ENCODE measurements around the gene SCO2.

Gene SCO2

DNA sequence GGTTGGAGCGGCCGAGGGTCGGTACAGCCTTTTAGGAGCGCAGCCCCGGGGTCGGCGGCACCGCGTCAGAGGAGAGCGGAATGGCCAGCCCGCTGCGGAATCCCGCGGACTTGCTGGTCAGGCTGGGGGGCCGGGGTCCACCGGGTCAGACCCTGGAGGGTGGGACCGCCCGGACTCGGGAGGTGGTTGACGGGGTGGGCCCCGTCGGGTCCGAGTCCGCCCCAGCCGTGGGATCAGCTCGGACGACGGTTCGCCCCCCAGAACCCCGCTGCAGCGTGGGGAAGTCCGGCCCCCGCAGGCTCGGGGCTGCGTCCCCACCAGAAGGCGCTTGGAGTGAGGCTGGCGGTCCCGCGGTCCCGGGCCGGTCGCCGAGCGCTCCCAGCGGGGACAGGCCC lies 44.4 kb downstream of the SCO2 start:
- TF ChIP-seq, protein P1, sequence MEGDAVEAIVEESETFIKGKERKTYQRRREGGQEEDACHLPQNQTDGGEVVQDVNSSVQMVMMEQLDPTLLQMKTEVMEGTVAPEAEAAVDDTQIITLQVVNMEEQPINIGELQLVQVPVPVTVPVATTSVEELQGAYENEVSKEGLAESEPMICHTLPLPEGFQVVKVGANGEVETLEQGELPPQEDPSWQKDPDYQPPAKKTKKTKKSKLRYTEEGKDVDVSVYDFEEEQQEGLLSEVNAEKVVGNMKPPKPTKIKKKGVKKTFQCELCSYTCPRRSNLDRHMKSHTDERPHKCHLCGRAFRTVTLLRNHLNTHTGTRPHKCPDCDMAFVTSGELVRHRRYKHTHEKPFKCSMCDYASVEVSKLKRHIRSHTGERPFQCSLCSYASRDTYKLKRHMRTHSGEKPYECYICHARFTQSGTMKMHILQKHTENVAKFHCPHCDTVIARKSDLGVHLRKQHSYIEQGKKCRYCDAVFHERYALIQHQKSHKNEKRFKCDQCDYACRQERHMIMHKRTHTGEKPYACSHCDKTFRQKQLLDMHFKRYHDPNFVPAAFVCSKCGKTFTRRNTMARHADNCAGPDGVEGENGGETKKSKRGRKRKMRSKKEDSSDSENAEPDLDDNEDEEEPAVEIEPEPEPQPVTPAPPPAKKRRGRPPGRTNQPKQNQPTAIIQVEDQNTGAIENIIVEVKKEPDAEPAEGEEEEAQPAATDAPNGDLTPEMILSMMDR (conservative IDR thresholded peaks at IDR 0.05; ENCODE audit: low read depth, low read length) = no peak
- H3K4me3 ChIP-seq (ENCODE audit: low read length) = no peak overlapping the region
- no peak for DNase-seq (ENCODE audit: low read depth)

DNA sequence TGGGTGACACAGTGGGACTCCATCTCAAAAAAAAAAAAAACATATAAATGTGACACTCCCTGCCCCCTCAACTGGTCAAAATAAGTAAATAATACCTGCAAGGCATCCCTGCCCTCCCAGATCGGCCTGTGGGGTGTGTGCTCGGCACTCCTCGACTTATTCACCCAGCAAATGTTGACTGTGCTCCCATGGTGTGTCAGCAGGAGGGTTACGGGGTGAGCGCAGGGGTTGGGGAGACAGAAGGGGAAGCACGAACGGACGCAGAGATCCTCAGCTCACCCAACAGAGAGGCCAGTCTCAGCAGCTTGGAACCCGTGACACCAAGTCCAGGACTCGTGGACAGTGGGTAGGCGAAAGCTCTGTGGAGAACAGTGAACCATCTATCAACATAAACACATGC lies 45.7 kb downstream of the SCO2 start:
- H3K4me3 ChIP-seq (ENCODE audit: low read length) = no peak overlapping the region
- no peak for DNase-seq (ENCODE audit: low read depth)
- TF ChIP-seq, protein P1 (conservative IDR thresholded peaks at IDR 0.05; ENCODE audit: low read depth, low read length) = no peak

DNA sequence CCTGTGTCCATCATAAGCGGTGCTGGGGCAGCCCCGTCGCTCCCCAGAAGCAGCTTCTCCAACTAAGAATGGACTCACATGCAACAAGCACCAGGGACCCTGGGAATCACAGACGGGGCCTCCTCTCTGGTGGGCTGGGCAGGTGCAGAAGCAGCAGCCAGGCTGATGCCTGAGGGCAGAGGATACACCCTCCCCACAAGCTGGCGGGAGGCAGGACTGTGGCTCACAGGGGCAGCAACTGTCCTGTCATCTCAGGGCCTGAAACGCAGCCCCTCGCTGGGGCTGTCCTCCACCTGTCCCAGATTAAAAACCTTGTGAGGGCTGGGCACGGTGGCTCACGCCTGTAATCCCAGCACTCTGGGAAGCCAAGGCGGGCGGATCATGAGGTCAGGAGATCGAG lies 47.5 kb downstream of the SCO2 start:
- no peak for DNase-seq (ENCODE audit: low read depth)
- TF ChIP-seq, protein P1 (conservative IDR thresholded peaks at IDR 0.05; ENCODE audit: low read depth, low read length) = no peak
- H3K4me3 ChIP-seq (ENCODE audit: low read length) = no peak overlapping the region

DNA sequence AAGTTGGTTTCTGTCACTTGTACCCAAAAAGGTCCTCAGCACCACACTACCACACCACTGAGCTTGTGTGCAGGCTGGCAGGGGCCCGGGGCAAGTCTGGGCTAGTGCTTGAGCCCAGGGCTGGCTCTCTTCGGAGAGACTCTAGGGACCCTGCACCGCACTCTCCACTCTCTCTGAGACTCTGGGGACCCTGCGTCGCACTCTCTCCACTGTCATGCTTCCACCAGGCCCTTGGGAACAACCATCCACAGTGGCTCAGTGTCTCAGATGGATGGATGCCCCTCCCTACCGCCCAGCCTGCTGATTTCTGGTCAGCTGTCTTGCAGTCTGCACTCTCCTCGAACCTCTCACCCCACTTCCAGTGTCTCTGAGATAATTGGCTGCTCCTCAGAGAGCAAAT lies 48.5 kb downstream of the SCO2 start:
- no peak overlapping the region for H3K4me3 ChIP-seq (ENCODE audit: low read length)
- DNase-seq (ENCODE audit: low read depth) = no peak
- TF ChIP-seq, protein P1 (conservative IDR thresholded peaks at IDR 0.05; ENCODE audit: low read depth, low read length) = no peak

DNA sequence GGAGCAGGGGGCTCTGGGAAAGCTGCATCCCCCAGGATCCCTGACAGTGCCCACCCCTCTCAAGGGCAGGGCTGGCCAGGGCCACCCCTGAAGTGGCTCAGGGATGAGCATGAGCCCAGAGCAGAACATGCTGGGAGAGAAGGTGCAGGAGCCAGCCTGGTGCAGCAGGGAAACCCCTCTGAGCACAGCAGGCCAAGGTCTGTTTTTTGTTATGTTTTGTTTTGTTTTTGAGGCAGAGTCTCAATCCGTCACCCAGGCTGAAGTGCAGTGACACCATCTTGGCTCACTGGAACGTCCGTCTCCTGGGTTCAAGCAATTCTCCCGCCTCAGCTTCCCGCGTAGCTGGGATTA lies 49.8 kb downstream of the SCO2 start:
- no peak overlapping the region for H3K4me3 ChIP-seq (ENCODE audit: low read length)
- TF ChIP-seq, protein P1 (conservative IDR thresholded peaks at IDR 0.05; ENCODE audit: low read depth, low read length) = no peak
- no peak for DNase-seq (ENCODE audit: low read depth)

DNA sequence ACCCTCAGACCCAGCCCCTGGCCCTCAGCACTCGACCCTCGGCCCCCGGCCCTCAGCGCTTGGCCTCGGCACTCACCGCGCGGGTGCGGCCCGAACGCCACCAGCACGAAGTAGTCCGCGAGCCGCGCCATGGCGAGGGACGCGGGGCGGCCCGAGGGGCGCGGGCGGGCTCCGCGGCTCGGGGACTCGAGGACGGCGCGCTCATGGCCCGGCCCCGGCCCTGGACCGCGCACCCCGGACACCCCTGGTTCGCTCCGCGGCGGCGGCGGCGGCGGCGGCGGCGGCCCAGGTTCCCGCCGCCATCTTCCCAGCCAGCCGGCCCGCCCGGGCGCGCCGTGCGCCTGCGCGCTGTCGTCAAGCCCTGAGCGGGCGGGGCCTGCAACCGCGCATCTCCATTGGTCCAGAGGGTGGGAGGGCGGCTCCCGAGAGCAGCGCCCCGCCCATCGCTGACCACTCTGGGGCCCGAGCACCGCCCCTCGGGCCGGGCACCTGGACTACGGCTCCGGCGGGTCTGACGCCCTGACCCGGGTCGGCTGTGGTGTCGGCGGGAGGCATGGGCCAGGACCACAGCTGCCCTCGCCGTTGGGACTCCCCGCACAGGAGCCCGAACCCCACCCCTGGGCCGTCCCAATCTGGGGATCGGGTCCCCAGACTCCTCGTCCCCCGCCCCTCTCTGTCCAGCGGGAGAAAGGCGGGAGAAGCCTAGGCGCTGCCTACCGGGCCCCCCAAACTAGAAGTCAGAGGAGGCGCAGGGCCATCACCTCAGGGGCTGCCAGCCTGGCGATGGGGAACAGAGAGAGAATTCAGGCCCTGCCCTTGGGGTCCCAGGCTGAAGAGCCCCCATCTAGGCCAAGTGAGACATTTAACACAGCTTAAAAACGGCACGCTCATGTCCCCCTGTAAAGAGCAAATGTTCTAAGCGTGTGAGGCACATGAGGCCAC lies 50.4 kb downstream of the SCO2 start, which contains the start of gene SBF1:
Gene SBF1, minus strand, starts transcription at position 326 of the 942 bp plus-strand sequence. Its CDS starts 195 bp downstream, at position 131.
- TF ChIP-seq, protein P1 (conservative IDR thresholded peaks at IDR 0.05; ENCODE audit: low read depth, low read length) = no peak
- peak within 1 kb of the TSS; percentile 63 for H3K4me3 ChIP-seq (ENCODE audit: low read length)

More for the DNA sequence above, 50.4 kb downstream of the SCO2 start, which contains the start of gene SBF1:
- DNase-seq (ENCODE audit: low read depth) = peak; percentile 52

Measured in retinal pigment epithelial cell (primary cell).